HUES48 (cell line): ENCODE data around the gene STOX1.
"Not testable (repeated sequence)": the region's sequence is repeated elsewhere in the genome, so short reads cannot be mapped to it uniquely, and the experiment has no call there.

Experiments
- H3K27ac ChIP-seq: one replicate; pipeline ENCODE4 v1.7.0; 2013; ENCODE audit warnings: low read depth, low read length, inconsistent platforms
- H3K27me3 ChIP-seq: 2 replicates; pipeline ENCODE4 v1.6.1; 2013; ENCODE audit warnings: mild to moderate bottlenecking, low read length; ENCODE audit not compliant: control insufficient read depth, insufficient read depth
- H3K36me3 ChIP-seq: 2 replicates; pipeline ENCODE4 v1.6.1; 2013; ENCODE audit warnings: low read length; ENCODE audit not compliant: control insufficient read depth, insufficient read depth
- H3K4me1 ChIP-seq: 2 replicates; pipeline ENCODE4 v1.6.1; 2013; ENCODE audit warnings: mild to moderate bottlenecking, low read length; ENCODE audit not compliant: control insufficient read depth, insufficient read depth
- H3K4me3 ChIP-seq: 2 replicates; pipeline ENCODE4 v1.5.1; 2013; ENCODE audit warnings: mild to moderate bottlenecking, low read depth, low read length
- H3K9ac ChIP-seq: 2 replicates; pipeline ENCODE4 v1.6.1; 2013; ENCODE audit warnings: mild to moderate bottlenecking, low read depth, low read length, moderate library complexity
- H3K9me3 ChIP-seq: 2 replicates; pipeline ENCODE4 v1.6.1; 2013; ENCODE audit warnings: low read length; ENCODE audit not compliant: control insufficient read depth, insufficient read depth

STOX1 gene

DNA sequence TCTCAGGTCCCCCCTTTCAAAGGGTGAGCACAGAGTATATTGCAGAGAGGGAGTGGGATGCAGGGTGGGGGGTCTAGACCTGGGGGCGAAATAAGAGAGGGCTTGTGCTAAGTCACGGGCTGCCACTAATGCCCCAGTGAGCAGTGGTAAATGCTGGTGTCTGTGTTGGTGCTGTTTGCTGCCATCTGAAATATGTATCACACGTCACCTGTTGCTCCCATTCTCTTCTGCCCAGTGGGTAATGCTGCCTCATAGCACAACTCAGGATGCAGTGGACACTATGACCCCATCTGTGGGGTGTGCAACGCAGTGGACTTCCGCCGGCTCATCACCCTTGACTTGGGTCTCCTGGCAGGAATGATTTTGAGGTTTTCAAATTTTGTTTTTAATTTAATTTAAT is 2.6 kb downstream of the STOX1 start:
- Histone ChIP-seq H3K27me3 (peaks cover 18% of the 10 kb centered on the region), H3K9me3 (no peaks in the 10 kb centered on the region), H3K4me3 (no peak overlapping the region), H3K9ac (no peak overlapping the region), H3K36me3 (no peaks in the 10 kb centered on the region), H3K27ac (no peak overlapping the region), H3K4me1 (no peaks in the 10 kb centered on the region)

DNA sequence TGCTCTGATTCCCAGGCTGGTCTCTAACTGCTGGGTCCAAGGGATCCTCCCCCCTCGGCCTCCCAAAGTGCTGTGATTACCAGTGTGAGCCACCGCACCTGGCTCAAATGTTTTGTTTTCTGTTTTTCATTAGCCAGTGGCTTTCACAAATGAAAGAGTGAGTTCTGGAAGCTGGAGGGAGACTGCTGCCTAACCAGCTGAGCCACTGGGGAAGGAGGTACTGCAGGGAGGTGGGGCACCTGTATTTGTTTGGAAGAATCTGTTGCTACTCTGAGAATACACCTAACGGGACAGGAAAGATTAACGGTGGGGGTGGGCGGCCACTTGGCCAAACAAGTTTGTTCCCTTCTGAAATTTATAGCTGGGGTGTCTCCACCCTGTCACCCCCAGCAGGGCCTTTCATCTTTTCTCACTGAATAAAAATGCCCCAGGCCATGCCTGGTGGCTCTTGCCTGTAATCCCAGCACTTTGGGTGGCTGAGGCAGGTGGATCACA is 4.7 kb downstream of the STOX1 start:
- Histone ChIP-seq H3K36me3 (no peaks in the 10 kb centered on the region), H3K4me3 (no peak overlapping the region), H3K9ac (no peak overlapping the region), H3K4me1 (no peaks in the 10 kb centered on the region), H3K27ac (no peak overlapping the region), H3K27me3 (peaks cover 18% of the 10 kb centered on the region), H3K9me3 (no peaks in the 10 kb centered on the region)

DNA sequence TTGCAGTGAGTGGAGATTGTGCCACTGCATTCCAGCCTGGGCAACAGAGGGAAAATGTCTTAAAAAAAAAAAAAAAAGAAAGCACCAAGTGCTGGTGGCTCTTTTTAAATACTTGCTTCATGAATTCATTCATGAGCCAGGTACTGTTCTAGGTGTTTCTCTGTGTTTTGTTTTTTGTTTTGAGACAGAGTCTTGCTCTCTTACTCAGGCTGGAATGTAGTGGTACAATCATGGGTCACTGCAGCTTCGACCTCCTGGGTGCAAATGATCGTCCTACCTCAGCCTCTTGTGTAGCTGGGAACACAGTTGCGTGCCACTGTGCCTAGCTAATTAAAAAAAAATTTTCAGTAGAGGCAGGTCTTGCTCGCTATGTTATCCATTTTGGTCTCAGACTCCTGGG is 5.3 kb downstream of the STOX1 start:
- Histone ChIP-seq H3K4me1 (no peaks in the 10 kb centered on the region), H3K9me3 (no peaks in the 10 kb centered on the region), H3K27ac (no peak overlapping the region), H3K4me3 (no peak overlapping the region), H3K27me3 (peaks cover 18% of the 10 kb centered on the region), H3K9ac (no peak overlapping the region), H3K36me3 (no peaks in the 10 kb centered on the region)

DNA sequence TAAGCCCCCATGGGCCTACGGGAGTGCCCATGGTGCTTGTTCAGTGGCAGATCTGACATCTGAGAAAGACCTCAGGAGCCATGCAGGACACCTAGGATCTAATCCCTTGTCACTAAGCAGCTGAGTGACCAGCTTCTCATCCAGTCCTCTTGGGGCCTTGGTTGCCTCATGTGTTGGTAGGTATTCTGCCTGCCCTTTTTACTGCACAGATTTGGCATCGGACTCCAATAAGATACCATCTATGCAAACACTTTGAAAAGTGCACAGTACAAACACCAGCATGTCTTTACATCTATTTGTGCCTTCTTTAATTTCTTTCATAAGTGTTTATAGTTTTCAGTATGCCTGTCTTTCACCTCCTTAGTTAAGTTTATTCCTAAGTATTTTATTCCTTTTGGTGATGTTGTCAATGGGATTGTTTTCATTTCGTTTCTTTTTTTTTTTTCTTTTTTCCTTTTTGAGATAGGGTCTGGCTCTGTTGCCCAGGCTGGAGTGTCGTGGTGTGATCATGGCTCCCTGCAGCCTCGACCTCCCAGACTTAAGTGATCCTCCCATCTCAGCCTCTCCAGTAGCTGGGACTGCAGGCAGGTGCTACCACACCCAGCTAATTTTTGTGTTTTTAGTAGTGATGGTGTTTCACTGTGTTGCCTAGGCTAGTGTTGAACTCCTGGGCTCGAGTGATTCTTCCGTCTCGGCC is 10.4 kb downstream of the STOX1 start:
- Histone ChIP-seq H3K27me3 (no peaks in the 10 kb centered on the region), H3K4me3 (no peak overlapping the region), H3K4me1 (no peaks in the 10 kb centered on the region), H3K27ac (no peak overlapping the region), H3K36me3 (no peaks in the 10 kb centered on the region), H3K9me3 (no peaks in the 10 kb centered on the region), H3K9ac (no peak overlapping the region)

DNA sequence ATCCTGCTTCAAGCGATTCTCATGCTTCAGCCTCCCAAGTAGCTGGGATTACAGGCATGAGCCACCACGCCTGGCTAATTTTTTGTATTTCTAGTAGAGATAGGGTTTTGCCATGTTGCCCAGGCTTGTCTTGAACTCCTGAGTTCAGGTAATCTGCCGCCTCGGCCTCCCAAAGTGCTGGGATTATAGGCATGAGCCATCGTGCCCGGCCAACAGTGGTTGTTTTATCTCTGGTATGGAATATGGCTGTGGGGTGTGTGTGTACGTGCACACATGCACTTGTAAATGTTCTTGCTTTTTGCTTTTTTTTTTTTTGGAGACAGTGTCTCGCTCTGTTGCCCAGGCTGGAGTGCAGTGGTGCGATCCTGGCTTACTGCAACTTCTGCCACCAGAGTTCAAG is 13.3 kb downstream of the STOX1 start:
- not testable (repeated sequence) for H3K36me3 ChIP-seq, H3K4me3 ChIP-seq, H3K27ac ChIP-seq, H3K27me3 ChIP-seq, H3K4me1 ChIP-seq, H3K9me3 ChIP-seq, H3K9ac ChIP-seq

DNA sequence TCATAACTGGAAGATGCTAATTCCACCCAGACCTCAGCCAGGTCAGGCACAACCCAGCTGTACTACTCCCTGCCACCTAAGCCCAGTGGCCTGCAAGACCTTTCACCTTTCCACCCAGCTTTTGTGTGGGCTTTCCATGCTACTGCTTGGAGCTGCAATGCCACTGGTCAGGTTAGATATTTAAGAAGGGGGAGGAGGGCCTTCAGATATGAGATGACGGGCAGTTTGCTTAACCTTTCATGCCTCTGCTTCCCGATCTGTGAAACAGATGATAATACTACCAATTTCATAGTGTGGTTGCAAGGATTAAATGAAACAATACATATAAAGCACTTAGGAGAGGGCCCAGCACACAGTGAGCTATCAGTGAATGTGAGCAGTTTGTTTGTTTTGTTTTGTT is 20.9 kb downstream of the STOX1 start:
- H3K27me3 ChIP-seq, result no peaks in the 10 kb centered on the region

DNA sequence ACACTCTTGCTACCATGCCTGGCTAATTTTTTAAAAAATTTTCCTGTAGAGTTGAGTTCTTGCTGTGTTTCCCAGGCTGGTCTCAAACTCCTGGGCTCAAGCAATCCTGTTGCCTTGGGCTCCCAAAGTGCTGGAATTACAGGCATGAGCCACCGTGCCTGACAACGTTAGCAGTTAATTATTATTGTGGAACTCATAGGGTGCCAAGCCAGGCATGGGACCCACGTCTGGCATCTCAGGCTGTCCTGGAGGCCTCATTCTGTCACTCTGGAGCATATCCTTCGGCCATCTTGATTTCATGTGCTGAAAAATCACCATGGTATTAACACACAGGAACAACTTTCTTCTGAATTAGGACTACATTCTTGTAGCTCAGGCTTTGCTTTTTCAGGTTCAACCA is 21.5 kb downstream of the STOX1 start:
- no peaks in the 10 kb centered on the region for H3K36me3 ChIP-seq
- H3K4me1 ChIP-seq, result no peaks in the 10 kb centered on the region
- no peak overlapping the region for H3K4me3 ChIP-seq
- no peaks in the 10 kb centered on the region for H3K9me3 ChIP-seq
- H3K27ac ChIP-seq, result no peak overlapping the region
- H3K9ac ChIP-seq, result no peak overlapping the region
- H3K27me3 ChIP-seq, result no peaks in the 10 kb centered on the region

More for the DNA sequence above, 20.9 kb downstream of the STOX1 start:
- H3K9me3 ChIP-seq, result no peaks in the 10 kb centered on the region
- no peak overlapping the region for H3K9ac ChIP-seq
- H3K36me3 ChIP-seq, result no peaks in the 10 kb centered on the region
- no peaks in the 10 kb centered on the region for H3K4me1 ChIP-seq
- no peak overlapping the region for H3K27ac ChIP-seq
- H3K4me3 ChIP-seq, result no peak overlapping the region

DNA sequence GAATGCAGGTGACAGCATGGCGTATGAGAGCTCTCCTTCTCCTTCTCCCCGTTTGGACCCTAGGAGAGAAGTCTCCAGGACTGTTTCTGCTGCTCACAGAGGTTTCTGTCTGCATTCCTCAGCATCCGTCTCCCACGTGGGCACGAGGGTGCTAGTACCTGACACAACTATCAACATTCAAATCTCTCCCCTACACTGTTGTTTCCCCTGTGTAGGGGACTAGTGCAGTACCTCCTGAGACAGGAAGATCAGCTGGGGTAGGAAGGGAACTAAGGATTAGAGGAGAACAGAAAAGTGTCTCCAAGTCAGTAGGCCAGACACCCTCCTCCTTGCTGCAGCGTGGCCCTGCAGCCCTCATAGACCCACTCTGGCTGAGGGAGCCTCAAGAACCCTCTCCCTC is 29.0 kb downstream of the STOX1 start:
- H3K4me3 ChIP-seq, result no peak overlapping the region
- no peaks in the 10 kb centered on the region for H3K36me3 ChIP-seq
- 0 out of 2 replicates have a peak, but pooled peaks cover 5% of the 10 kb centered on the region for H3K4me1 ChIP-seq
- no peaks in the 10 kb centered on the region for H3K27me3 ChIP-seq
- peaks cover 10% of the 10 kb centered on the region for H3K9me3 ChIP-seq
- no peak overlapping the region for H3K9ac ChIP-seq
- no peak overlapping the region for H3K27ac ChIP-seq

DNA sequence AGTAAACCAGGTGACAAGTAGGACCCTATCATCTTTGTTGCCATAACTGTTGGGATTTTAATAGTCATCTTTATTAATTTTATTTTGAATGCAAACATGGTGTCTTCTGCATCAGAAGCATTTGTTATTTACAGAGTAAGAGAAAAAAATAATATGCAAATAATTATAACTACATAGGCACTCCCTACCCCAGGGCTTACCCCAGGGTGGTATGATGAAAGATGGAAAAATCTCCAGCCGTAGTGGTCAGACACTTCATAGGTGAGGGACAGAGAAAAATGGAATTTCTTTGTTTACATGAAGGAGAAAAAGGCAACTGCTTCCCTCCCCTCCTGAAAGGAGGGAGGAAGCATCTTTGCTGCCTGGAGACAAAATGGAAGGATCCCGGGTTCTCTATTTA is 29.7 kb downstream of the STOX1 start:
- Histone ChIP-seq H3K4me1 (0 out of 2 replicates have a peak, but pooled peaks cover 5% of the 10 kb centered on the region), H3K36me3 (no peaks in the 10 kb centered on the region), H3K9me3 (peaks cover 14% of the 10 kb centered on the region), H3K27me3 (no peaks in the 10 kb centered on the region), H3K27ac (no peak overlapping the region), H3K9ac (no peak overlapping the region), H3K4me3 (no peak overlapping the region)

DNA sequence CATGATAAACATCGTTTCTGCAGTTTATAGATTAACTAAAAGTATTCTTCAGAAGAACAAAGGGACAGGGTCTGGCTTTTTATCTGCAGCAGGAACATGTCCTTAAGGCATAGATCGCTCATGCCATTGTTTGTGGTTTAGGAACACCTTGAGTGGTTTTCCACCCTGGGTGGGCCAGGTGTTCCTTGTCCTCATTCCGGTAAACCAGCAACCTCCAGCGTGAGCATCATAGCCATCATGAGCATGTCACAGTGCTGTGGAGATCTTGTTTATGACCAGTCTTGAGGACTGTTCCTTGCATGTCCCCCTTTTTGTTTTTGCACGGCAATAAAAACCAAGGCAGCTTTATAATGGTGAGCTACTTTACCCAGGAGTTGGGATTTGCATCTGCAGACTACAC is 33.9 kb downstream of the STOX1 start:
- H3K9me3 ChIP-seq, result peaks cover 17% of the 10 kb centered on the region
- H3K4me1 ChIP-seq, result 0 out of 2 replicates have a peak, but pooled peaks cover under 1% of the 10 kb centered on the region
- H3K4me3 ChIP-seq, result no peak overlapping the region
- H3K36me3 ChIP-seq, result no peaks in the 10 kb centered on the region
- no peaks in the 10 kb centered on the region for H3K27me3 ChIP-seq
- H3K27ac ChIP-seq, result no peak overlapping the region
- H3K9ac ChIP-seq, result no peak overlapping the region

DNA sequence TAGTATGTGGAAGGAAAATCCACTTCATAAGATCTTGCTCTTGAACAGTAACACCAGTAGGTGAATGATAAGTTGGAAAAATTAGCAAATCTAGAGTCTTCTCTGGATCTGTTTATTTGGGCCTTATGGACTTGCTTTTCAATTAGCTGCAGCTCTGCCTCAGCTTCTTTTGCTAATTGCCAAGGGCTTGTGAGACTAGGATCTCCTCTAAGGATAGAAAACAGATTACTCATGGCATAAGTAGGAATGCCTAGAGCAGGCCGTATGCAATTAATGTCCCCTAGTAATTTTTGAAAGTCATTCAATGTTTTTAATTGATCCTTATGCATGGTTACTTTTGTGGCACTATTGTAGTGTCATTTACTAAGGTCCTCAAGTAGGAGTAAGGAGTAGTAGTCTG is 37.3 kb downstream of the STOX1 start:
- no peak overlapping the region for H3K9ac ChIP-seq
- no peaks in the 10 kb centered on the region for H3K4me1 ChIP-seq
- peaks cover 37% of the 10 kb centered on the region for H3K9me3 ChIP-seq
- no peak overlapping the region for H3K4me3 ChIP-seq
- no peak overlapping the region for H3K27ac ChIP-seq
- H3K36me3 ChIP-seq, result no peaks in the 10 kb centered on the region
- H3K27me3 ChIP-seq, result no peaks in the 10 kb centered on the region
